ENCODE data around the gene UBASH3A.

- no peak for TF ChIP-seq POLR2A (IDR thresholded peaks at IDR 0.05; ENCODE audit: borderline replicate concordance, extremely low read depth, insufficient read depth, insufficient read length)
- no peak for TF ChIP-seq FOSL1 (IDR thresholded peaks at IDR 0.05; ENCODE audit: low read depth)
- TF ChIP-seq ZBTB33 (IDR thresholded peaks at IDR 0.05; ENCODE audit: extremely low read depth, insufficient replicate concordance, low read length): no peak
- TF ChIP-seq CTCF (IDR thresholded peaks at IDR 0.05 in 2 of 3, conservative IDR thresholded peaks at IDR 0.05 in 1 of 3; ENCODE audit: borderline replicate concordance in 1 of 3, insufficient read depth in 1 of 3, low read depth in 2 of 3, low read length in 2 of 3): no peak
- no peak for TF ChIP-seq ZFX (IDR thresholded peaks at IDR 0.05)
- no peak for TF ChIP-seq EZH2 (IDR thresholded peaks at IDR 0.05)
- TF ChIP-seq MAX (IDR thresholded peaks at IDR 0.05): no peak
- no peak for TF ChIP-seq POLR2AphosphoS5 (IDR thresholded peaks at IDR 0.05; ENCODE audit: low read depth, low read length)
- no peak for TF ChIP-seq ATF3 (IDR thresholded peaks at IDR 0.05)
- TF ChIP-seq SIN3A (IDR thresholded peaks at IDR 0.05; ENCODE audit: low read depth): no peak
- TF ChIP-seq CBX3 (IDR thresholded peaks at IDR 0.05; ENCODE audit: low read depth): no peak
- no peak for TF ChIP-seq EGR1 (IDR thresholded peaks at IDR 0.05; ENCODE audit: low read depth)
- TF ChIP-seq CEBPB (IDR thresholded peaks at IDR 0.05; ENCODE audit: low read depth): no peak
Measured at GRCh38 chr21:42461881-42462877, 58.5 kb downstream of the UBASH3A start.

All from HCT116 (cell line).